8988T (cell line): ENCODE results near the gene PCIF1.

Experiments used
- DNase-seq: peaks from one replicate; pipeline ENCODE4 v3.0.0; 2011

Gene PCIF1

GRCh38 chr20:45905505-45906079, 28.9 kb upstream of the PCIF1 start:
- DNase-seq, result no peak

- DNase-seq, result no peak
Measured at GRCh38 chr20:45907219-45907948, 27.1 kb upstream of the PCIF1 start.

GRCh38 chr20:45908084-45908483, 26.4 kb upstream of the PCIF1 start:
- DNase-seq, result no peak

- no peak for DNase-seq
Measured at GRCh38 chr20:45909336-45909808, 25.1 kb upstream of the PCIF1 start.

GRCh38 chr20:45909817-45910669, 24.4 kb upstream of the PCIF1 start:
- no peak for DNase-seq

GRCh38 chr20:45910670-45911485, 23.6 kb upstream of the PCIF1 start:
- DNase-seq, result peak; percentile 81

- no peak for DNase-seq
Measured at GRCh38 chr20:45911486-45912343, 22.8 kb upstream of the PCIF1 start, which contains the start of gene PLTP. TSS of gene PLTP (minus strand) at chr20:45912155. CDS start at chr20:45911452, 703 bp downstream.

GRCh38 chr20:45912344-45912682, 22.2 kb upstream of the PCIF1 start:
- DNase-seq, result no peak

GRCh38 chr20:45913116-45913515, 21.4 kb upstream of the PCIF1 start:
- DNase-seq, result no peak

GRCh38 chr20:45917790-45918141, 16.7 kb upstream of the PCIF1 start:
- DNase-seq, result no peak

- no peak for DNase-seq
Measured at GRCh38 chr20:45918182-45918737, 16.2 kb upstream of the PCIF1 start.

- no peak for DNase-seq
Measured at GRCh38 chr20:45918779-45919537, 15.5 kb upstream of the PCIF1 start.

GRCh38 chr20:45919542-45920399, 14.7 kb upstream of the PCIF1 start:
- DNase-seq, result no peak

GRCh38 chr20:45920462-45921336, 13.8 kb upstream of the PCIF1 start:
- no peak for DNase-seq

- no peak for DNase-seq
Measured at GRCh38 chr20:45921337-45922189, 12.9 kb upstream of the PCIF1 start.

GRCh38 chr20:45924391-45925261, 9.9 kb upstream of the PCIF1 start:
- no peak for DNase-seq
